Measurements from ENCODE around the gene NPHP3.
A peak's percentile ranks its signal among the peaks of the same experiment; 100 is the strongest.
"Not testable (repeated sequence)": the region's sequence is repeated elsewhere in the genome, so short reads cannot be mapped to it uniquely, and the experiment has no call there.

Gene NPHP3, protein sequence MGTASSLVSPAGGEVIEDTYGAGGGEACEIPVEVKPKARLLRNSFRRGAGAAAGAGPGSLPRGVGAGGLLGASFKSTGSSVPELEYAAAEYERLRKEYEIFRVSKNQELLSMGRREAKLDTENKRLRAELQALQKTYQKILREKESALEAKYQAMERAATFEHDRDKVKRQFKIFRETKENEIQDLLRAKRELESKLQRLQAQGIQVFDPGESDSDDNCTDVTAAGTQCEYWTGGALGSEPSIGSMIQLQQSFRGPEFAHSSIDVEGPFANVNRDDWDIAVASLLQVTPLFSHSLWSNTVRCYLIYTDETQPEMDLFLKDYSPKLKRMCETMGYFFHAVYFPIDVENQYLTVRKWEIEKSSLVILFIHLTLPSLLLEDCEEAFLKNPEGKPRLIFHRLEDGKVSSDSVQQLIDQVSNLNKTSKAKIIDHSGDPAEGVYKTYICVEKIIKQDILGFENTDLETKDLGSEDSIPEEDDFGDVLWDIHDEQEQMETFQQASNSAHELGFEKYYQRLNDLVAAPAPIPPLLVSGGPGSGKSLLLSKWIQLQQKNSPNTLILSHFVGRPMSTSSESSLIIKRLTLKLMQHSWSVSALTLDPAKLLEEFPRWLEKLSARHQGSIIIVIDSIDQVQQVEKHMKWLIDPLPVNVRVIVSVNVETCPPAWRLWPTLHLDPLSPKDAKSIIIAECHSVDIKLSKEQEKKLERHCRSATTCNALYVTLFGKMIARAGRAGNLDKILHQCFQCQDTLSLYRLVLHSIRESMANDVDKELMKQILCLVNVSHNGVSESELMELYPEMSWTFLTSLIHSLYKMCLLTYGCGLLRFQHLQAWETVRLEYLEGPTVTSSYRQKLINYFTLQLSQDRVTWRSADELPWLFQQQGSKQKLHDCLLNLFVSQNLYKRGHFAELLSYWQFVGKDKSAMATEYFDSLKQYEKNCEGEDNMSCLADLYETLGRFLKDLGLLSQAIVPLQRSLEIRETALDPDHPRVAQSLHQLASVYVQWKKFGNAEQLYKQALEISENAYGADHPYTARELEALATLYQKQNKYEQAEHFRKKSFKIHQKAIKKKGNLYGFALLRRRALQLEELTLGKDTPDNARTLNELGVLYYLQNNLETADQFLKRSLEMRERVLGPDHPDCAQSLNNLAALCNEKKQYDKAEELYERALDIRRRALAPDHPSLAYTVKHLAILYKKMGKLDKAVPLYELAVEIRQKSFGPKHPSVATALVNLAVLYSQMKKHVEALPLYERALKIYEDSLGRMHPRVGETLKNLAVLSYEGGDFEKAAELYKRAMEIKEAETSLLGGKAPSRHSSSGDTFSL (N-terminal part only)

DNA sequence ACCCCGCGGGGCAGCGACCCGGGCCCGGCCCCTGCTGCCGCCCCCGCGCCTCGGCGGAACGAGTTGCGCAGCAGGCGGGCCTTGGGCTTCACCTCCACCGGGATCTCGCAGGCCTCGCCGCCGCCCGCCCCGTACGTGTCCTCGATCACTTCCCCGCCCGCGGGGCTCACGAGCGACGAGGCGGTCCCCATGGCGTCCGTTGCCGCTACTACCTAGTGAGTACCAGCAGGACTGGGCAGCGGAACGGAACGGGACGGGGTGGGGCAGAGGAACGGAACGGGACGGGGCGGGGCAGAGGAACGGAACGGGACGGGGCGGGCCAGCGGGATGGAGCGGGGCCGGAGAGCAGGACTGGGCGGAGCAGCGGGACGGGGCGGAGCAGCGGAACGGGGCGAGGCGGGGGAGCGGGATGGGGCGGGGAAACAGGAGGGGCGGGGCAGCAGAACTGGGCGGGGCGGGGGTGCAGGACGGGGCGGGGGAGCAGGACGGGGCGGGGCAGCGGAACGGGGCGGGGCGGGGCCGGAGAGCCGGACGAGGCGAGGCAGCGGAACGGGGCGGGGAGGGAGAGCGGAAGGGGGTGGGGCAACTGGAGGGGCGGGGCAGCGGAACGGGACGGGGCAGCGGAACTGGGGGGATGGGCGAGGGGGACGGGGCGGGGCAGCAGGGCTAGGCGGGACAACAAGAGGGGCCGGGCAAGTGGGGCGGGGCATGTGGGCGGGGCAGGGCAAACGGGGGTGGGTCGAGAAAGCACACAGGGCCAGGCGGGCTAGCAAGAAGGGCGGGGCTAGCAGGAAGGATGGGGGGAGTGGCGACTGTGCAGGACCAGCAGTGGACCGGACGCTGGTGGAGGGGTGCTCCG is at the start of gene NPHP3:
TSS of gene NPHP3 (minus strand) at position 245 of the 859 bp plus-strand sequence. CDS start at position 191, 54 bp downstream.
- peak; percentile 95 for DNase-seq (ENCODE audit: low spot score)

DNA sequence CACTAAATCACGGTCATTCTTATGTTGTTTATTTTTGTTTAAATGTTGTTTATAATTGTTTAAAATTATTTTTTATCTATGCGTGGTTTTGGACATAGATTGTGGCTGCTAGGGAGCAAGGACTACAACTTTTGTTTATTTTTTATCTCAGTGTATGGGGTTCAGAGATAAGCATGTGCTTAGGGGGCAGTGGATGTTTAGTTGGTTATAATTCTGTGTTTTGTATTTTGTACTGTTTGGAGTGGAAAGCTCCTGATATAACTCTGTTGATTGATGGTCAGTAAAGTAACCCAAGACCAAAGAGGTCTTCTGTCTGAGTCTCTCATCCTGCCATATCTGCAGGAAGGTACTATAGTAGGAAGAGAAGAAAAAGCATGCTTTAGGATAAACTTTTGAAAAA is 36.5 kb upstream of the NPHP3 start:
- DNase-seq (ENCODE audit: low spot score) = no peak

DNA sequence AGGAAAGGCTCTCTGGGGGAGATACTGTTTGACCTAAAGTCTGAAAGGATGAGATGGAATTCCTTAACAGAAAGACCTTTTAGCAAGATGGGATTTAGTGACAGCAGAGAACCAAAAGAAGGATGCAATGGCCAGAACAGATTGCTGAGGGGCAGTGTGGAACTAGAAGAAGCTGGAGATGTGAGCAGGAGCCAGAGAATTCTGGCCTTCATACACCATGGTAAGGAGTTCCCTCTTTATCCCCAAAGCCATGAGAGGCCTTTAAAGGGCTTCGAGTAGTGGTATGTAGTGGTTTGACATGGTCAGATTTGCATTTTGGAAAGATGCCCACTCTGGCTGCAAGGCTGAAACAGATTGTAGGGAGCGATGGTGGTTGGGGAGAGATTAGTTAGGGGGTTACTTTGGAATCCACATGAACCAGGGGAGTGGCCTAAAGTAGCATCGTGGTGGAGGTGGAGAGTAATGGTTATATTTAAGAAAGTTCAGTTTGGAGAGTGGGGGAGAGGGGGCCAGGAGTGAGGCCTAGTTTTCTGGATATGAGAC is 34.0 kb upstream of the NPHP3 start:
- DNase-seq (ENCODE audit: low spot score) = no peak

DNA sequence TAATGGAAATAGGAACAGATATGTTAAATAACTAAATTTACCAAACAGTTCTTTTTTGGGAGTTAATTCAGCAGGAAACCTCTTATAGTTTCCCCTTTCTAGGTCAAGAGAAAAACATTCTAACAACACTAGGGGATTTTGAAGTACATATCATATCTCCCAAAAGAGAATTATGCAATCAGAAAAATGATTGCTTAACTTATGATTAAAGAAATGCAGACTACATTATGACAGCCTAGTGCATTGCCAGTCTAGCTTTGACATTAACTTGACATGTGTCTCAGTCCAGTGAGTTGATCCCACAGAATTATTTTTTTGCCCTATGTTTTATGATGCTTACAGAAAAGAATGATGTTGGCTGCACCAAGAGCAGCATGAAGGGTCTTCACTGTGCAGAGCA is 31.7 kb upstream of the NPHP3 start:
- DNase-seq (ENCODE audit: low spot score) = no peak

DNA sequence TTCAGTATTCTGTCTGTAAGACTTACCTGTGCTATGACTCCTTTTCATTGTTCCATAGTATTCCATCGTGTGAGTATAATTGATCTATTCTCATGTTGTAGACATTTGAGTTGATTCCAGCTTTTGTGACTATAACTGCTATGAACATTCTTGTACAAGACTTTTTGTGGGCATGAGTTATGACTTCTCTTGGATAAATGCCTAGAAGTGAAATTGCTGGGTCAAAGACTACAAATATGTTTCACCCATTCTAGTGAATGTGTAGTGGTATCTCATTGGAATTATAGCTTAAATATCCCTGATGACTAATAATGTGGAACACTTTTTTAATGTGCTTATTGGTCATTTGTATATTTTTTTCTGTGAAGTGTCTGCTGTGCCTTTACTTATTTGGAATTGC is 27.6 kb upstream of the NPHP3 start:
- no peak for DNase-seq (ENCODE audit: low spot score)

DNA sequence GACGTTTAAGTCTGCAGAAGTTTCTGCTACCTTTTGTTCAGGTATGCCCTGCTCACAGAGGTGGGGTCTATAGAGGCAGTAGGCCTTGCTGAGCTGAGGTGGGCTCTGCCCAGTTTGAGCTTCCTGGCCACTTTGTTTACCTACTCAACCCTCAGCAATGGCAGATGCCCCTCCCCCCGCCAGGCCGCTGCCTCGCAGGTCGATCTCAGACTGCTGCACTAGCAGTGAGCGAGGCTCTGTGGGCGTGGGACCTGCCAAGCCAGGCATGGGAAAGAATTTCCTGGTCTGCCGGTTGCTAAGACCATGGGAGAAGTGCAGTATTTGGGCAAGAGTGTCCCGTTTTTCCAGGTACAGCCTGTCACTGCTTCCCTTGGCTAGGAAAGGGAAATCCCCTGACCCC is 24.5 kb upstream of the NPHP3 start:
- DNase-seq (ENCODE audit: low spot score) = not testable (repeated sequence)

DNA sequence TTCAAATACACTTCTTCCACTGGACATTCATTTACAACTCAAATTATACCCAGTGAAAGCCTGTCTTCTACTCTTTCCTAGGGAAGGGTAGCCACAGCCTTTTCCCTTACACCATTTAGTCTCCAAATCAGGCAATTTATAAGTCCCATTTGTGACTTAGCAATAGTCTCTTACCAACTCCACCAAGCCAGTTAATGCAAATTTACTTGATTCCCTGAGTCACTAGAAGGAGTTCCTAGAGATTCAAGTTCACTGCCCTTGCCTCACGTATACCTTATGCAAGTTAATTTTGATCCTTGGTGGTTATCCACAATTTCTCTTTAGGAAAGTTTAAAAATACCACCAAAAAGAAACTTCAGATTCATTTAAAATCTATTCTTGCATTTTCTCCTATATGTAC is 16.1 kb upstream of the NPHP3 start:
- DNase-seq (ENCODE audit: low spot score) = no peak

DNA sequence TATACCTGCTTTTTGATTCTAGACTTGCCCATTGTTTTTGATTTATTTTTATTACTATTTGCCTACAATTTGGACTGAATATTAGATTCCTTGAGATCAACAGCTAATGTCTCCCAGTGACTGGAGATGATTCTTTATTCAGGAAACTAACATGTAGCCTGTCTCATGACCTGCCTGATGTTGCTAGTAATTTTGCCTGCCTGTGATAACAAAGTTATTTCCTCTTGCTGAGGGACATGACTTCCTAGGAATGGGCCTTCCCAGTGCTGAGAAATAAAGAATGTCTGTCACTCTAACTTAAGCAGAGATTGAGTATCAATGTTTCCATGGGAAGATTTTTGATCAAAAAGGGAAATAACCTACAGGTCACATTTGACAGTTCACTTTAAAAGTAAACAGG is 13.4 kb upstream of the NPHP3 start:
- no peak for DNase-seq (ENCODE audit: low spot score)

DNA sequence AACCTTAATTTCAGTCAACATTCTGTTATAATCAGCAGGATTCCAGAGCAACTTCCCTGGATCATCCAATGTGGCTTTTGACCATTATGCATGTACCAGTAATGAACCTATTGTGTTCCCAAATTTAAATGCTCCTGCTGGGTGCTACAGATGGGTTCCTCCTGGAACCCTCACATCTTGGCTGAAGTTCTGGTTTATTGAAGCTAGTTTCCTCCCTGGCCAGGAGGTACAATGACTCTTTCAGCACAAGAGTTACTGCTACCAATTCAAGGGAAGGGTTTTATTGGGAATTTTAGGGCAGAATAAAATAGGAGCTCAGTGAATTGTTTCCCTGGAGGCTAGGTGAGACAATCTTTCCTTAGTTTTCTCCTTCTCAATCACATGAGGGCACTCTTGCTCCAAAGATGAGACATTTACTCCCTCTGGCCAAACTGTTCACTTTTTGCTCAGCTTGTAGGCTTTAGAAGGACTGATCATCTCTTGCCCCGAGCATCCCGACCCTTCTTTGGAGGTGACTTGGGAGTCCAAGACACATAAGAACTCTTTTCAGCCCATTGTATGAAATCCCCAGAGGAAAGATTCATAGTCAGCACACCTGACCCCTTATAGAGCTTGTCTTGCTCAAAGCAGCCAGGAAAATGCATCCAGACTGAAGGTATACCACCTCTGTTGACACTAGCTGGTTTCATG is 8.8 kb upstream of the NPHP3 start:
- DNase-seq (ENCODE audit: low spot score) = peak; percentile 61

DNA sequence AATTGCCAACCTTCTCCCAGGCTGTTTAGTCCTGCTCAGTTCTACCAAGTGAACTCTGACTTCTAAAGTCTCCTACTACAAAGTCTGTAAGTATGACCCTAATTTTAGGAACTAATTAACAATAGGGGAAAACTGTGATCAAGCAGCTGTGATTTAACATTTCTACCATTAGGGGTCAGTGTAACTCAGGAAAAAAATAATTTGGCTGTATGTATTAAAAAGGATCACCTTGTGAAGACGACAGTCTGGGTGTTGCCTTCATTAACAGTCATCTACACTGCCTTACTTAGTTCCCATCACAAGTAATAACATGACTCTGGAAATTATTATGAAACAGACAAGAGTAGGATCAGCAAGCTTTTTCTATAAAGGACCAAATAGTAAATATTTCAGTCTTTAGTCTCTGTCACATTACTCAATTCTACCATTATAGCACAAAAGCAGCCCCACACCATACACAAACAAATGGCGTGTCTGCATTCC is 4.2 kb upstream of the NPHP3 start:
- DNase-seq (ENCODE audit: low spot score) = peak; percentile 31

DNA sequence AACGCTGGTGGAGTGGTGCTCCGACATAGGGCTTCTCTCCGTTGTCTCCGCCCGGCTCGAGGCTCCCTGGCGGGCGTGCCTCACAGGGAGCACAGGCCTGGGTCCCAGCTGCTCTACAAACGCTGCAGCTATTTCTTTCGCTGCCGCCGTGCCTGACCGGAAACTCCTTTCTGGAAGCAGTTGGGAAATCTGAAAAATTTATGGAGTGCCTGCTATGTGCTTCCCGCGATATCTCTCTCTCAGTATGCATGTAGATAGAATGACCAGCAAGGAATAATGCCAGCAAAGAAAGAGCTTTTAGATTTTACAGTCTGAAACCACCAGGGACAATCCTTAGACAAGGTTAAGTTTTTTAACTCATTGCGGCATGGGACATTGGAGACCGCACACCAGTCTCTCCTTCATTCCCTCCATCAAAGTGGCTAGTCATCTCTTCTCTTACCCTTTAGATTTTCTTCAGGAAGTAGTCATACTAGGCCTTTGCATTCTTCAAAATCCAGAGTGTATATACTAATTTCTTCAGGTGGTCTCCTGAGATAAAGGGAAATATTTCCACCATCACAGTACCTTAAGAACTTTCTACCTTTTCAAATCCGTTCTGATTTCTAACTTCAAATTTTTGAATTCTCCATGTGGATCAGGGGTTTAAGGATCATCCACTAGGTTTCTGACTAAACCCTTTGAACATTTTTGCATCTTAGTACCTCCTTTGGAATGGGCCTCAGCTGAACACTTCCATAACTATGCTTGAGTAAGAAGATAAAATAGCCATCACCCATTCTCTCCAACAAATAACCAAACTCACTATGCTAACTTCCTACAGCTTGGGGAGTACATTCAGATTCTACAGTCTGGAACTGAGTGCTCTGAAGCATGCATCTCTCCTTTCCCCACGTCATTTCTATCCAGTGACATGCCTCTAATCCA is 1.1 kb upstream of the NPHP3 start:
- no peak for DNase-seq (ENCODE audit: low spot score)

DNA sequence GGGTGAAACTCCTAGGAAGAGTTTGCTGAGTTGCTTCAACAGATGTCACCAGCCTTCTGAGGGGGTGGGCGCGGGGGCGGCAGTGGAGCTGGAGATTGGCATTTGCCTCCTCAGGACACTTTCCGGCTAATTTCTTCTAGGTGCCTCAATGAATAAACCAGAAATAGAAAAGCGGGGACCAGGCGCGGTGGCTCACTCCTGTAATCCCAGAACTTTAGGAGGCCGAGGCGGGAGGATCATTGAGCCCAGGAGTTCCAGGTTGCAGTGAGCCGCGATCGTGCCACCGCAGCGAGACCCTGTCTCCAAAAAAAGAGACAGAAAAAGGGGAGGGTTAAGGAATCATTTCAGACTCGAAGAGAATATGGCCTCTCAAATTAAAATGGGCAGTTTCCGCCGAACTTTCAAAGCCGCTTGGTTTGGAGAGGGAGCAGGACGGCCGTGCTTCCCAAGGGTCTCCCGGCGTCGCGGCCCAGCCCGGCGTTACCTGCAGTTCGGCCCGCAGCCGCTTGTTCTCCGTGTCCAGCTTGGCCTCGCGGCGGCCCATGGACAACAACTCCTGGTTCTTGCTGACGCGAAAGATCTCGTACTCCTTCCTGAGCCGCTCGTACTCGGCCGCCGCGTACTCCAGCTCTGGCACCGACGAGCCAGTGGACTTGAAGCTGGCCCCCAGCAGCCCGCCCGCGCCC is 587 bp downstream of the NPHP3 start:
- DNase-seq (ENCODE audit: low spot score) = peak; percentile 67

DNA sequence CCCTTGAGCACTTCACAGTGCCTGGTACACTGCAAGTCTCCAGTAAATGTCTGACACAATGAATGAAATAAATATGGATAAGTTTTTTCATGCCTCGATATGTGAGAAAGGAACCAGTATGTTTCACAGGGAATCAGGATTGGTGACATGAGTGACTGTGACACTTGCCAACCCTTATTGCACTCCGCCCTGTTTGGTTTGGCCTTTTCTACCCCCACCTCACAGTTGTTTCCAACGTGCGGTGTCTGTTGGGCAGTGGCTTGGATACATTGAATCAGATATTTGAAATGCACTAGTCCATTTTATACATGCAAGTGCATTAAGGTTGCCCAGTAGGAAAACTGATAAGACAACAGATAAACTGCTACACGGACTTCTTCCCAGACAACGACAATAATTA is 2.0 kb downstream of the NPHP3 start:
- DNase-seq (ENCODE audit: low spot score) = no peak

DNA sequence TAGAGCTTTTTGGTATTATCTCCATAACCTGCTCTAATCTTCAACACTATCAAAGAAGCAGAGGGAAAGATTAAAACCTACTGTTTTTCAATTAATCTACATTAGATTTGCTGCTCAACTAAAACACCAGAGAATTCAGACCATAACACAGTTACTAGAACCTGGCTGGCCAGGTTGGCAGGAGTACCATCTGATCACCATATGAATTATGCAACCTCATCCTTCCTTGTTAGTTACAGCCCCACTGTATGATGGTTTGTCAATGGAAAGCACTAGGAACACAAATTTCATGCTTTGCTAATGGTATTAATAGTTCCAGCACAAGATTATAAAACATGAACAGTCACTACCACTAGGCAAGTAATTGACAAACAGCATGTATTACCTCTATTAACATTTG is 5.8 kb downstream of the NPHP3 start:
- no peak for DNase-seq (ENCODE audit: low spot score)

DNA sequence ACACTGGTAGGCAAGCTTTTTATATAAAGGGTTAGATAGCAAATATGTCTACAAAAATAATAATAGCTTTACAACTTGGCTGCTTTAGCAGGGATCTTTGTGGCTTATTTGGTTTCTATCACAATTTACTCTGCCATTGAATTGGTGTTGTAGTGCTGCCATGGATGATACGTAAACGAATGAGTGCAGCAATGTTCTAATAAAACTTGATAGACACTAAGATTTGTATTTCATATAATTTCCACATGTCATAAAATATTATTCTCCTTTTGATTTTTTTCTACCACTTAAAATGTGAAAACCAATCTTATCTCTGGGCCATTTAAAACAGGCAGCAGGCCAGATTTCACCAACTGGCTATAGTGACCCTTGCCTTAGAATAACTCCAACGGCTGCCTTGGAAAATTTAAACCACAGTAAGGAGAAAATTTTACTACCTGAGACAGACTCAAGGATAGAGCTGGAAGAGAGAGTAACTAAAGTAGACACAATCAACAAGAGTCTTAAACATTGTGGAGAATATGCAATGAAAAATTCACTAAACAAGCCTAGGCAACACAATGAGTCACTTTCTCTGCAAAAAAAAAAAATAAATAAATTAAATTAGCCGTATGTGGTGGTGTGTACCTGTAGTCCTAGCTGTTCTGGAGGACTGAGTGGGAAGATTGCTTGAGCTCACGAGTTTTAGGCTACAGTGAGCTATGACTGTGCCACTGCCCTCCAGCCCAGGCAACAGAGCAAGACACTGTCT is 8.1 kb downstream of the NPHP3 start:
- DNase-seq (ENCODE audit: low spot score) = no peak

DNA sequence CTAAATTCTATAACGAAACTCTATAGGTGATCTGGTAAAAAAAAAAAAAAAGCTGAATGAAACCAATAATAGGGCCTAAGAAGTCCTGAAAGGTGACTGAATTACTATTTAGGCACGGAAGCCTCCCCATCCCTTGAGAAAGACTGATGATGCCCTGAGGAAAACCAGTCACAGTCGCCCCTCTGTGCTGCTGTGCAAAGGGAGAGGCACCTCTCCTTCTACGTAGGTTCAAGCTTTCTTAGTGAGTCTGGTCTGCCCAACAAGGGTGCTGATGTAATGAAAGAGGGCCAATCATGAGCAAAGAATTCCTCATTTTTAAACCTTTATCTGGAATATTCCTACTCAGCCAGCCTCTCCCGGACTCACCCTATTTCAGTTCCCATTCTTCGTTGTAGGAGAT is 11.9 kb downstream of the NPHP3 start:
- no peak for DNase-seq (ENCODE audit: low spot score)

DNA sequence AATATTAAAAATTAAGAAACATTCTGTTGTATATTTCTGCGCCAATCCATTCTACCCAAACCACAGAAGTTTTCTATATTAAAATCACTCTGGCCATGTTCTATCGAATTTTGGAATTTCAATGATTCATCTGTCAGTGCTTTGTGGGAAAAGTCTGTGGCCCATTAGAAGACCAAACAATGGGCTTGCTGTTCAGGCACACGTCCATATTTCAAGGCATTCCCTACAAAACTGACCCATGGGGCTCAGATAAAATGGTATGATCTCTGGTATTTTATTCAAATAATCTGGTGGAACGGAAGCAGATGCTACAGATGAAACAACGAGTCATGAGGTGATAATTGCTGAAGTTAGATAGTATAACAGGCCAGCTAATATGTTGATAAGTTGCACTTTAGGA is 12.4 kb downstream of the NPHP3 start:
- DNase-seq (ENCODE audit: low spot score) = no peak

DNA sequence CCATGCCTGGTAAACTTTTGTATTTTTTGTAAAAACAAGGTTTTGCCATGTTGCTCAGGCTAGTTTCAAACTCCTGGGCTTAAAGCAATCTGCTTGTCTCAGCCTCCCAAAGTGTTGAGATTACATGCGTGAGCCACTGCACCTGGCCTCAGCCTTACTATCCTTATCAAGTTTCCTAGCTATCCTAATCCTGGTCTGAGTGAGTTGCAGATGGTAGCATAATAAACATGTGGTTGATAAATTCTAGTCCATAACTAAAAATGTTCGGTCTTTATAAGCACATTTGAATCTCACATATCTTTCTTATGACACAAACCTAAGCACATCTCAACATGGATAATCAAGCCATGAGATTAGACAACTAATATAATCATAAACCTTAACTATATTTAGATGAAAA is 18.5 kb downstream of the NPHP3 start:
- no peak for DNase-seq (ENCODE audit: low spot score)

Measured in iPS-NIHi11 (cell line).